B cell (primary cell): ENCODE data around the gene ALG3.

Source experiments
- EZH2 ChIP-seq: IDR thresholded peaks from 2 replicates; pipeline ENCODE4 v1.6.1; 2012; ENCODE audit warnings: borderline replicate concordance, low read depth, mild to moderate bottlenecking, moderate library complexity, low read length; ENCODE audit not compliant: insufficient read depth, poor library complexity, severe bottlenecking
- TF ChIP-seq, protein P1 (sequence below): fragments of 200-600 bp; IDR thresholded peaks from one replicate; pipeline ENCODE4 v1.8.0; 2022; ENCODE audit warnings: antibody characterized with exemption, mild to moderate bottlenecking

DNA sequence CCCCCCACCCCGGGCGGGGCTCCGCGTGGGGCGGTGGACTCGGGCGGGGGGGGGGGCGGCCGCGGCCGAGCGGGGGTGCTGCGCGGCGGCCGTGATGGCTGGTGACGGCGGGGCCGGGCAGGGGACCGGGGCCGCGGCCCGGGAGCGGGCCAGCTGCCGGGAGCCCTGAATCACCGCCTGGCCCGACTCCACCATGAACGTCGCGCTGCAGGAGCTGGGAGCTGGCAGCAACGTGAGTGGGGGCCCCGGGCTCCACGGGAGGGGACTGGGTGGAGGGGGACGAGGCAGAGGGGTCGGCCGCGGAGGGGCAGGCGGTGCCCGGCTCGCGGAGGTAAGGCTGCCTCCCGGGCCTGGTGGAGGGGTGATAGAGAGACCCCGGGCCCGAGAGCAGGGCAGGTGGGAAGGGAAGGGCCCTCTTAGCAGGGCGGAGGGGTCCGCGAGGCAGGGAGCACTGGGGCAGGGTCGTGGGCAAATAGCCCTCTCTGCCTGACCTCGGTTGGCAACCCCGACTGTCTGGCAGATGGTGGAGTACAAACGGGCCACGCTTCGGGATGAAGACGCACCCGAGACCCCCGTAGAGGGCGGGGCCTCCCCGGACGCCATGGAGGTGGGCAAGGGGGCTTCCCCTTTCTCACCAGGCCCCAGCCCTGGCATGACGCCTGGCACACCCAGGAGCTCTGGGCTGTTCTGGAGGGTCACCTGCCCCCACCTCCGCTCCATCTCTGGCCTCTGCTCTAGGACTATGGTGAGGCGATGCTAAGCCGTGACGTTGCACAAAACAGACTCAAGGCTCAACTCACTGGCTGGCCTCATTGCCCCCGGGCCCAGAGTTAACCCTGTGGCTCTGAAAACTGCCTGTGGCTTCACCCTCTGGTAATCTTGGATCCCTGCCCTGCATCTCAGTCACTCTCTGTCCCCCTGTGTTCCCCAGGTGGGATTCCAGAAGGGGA lies 27.5 kb upstream of the ALG3 start, which contains the start of gene ECE2:
- TF ChIP-seq, protein P1, sequence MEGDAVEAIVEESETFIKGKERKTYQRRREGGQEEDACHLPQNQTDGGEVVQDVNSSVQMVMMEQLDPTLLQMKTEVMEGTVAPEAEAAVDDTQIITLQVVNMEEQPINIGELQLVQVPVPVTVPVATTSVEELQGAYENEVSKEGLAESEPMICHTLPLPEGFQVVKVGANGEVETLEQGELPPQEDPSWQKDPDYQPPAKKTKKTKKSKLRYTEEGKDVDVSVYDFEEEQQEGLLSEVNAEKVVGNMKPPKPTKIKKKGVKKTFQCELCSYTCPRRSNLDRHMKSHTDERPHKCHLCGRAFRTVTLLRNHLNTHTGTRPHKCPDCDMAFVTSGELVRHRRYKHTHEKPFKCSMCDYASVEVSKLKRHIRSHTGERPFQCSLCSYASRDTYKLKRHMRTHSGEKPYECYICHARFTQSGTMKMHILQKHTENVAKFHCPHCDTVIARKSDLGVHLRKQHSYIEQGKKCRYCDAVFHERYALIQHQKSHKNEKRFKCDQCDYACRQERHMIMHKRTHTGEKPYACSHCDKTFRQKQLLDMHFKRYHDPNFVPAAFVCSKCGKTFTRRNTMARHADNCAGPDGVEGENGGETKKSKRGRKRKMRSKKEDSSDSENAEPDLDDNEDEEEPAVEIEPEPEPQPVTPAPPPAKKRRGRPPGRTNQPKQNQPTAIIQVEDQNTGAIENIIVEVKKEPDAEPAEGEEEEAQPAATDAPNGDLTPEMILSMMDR: no peak
- no peak for TF ChIP-seq EZH2
